Panc1 (cell line): ENCODE results near the gene HOXA5. TPM values are rescaled to one million over a fixed set of nuclear protein-coding genes. Genes with fewer than 3 reads are reported as not detected.

ENCODE experiments used
- ATAC-seq: fragments of 200-7000 bp; cut with Tn5 transposase; 2 replicates; pipeline ENCODE4 v1.9.1; 2020; ENCODE audit warnings: mild to moderate bottlenecking, moderate library complexity
- BruUV-seq: library from RNA; stranded (reverse); fragments of 400-500 nt; replicated peaks from 2 replicates; lab custom pipeline; 2021; lab: Mats Ljungman, UMichigan
- CTCF ChIA-PET: fragments of 300-600 bp; sonication (Branson Sonifier 250); formaldehyde crosslinking; loops from one replicate; lab custom pipeline; 2022; ENCODE audit warnings: antibody characterized with exemption; lab: Charles Lee
- POLR2A ChIA-PET: fragments of 300-600 bp; sonication (Branson Sonifier 250); formaldehyde crosslinking; loops from one replicate; lab custom pipeline; 2022; ENCODE audit warnings: antibody characterized with exemption; lab: Charles Lee
- DNase-seq: peaks from one replicate; pipeline ENCODE4 v3.0.0-alpha.2; 2010; ENCODE audit warnings: low read depth, low spot score
- H3K27ac ChIP-seq: 2 replicates; pipeline ENCODE4 v1.5.1; 2011; ENCODE audit warnings: mild to moderate bottlenecking, low read length, inconsistent platforms
- H3K27me3 ChIP-seq: fragments of 200-500 bp; sonication (Bioruptor generic); 2 replicates; pipeline ENCODE4 v1.6.0; 2014; ENCODE audit warnings: low read length, inconsistent platforms; ENCODE audit not compliant: control insufficient read depth, insufficient read depth
- H3K36me3 ChIP-seq: fragments of 200-500 bp; sonication (Bioruptor generic); 2 replicates; pipeline ENCODE4 v1.5.1; 2014; ENCODE audit warnings: inconsistent platforms, mild to moderate bottlenecking, low read length, moderate library complexity; ENCODE audit not compliant: control insufficient read depth, insufficient read depth
- H3K4me1 ChIP-seq: 2 replicates; pipeline ENCODE4 v1.5.1; 2011; ENCODE audit warnings: inconsistent platforms, mild to moderate bottlenecking, low read length, moderate library complexity; ENCODE audit not compliant: control insufficient read depth, insufficient read depth
- H3K4me3 ChIP-seq, 2 experiments: 2 replicates each; pipeline ENCODE4 v1.5.1; 2011 to 2012; ENCODE audit warnings: low read depth in 2 of 2, low read length in 2 of 2, mild to moderate bottlenecking in 2 of 2, inconsistent platforms in 1 of 2, moderate library complexity in 1 of 2
- H3K9me3 ChIP-seq: fragments of 200-500 bp; sonication (Bioruptor generic); 2 replicates; pipeline ENCODE4 v1.5.1; 2014; ENCODE audit warnings: low read depth, mild to moderate bottlenecking, inconsistent platforms, low read length, moderate library complexity; ENCODE audit not compliant: control insufficient read depth, insufficient read depth
- POLR2AphosphoS5 ChIP-seq: IDR thresholded peaks from 2 replicates; pipeline ENCODE4 v1.6.1; 2012; ENCODE audit warnings: mild to moderate bottlenecking, low read depth, low read length, moderate library complexity
- SIN3A ChIP-seq: IDR thresholded peaks from 2 replicates; pipeline ENCODE4 v1.6.1; 2012; ENCODE audit warnings: low read depth, mild to moderate bottlenecking, low read length, moderate library complexity, borderline replicate concordance; ENCODE audit not compliant: insufficient read depth
- TCF7L2 ChIP-seq: IDR thresholded peaks from 2 replicates; pipeline ENCODE4 v1.6.1; 2011; ENCODE audit warnings: mild to moderate bottlenecking, low read depth, low read length, inconsistent platforms
- in situ Hi-C: cut with HindIII; loops from 2 replicates; pipeline ENCODE4 v1.10.0; 2016; ENCODE audit warnings: low sequenced_read_pairs, low pct_unique_long_range_greater_than_20kb
- intact Hi-C: fragments of 100-400 bp; cut with micrococcal nuclease; formaldehyde crosslinking; loops from one replicate; pipeline ENCODE4 v1.10.0; 2022; ENCODE audit not compliant: unreplicated experiment
- total RNA-seq: library from RNA; stranded (reverse); gene quantifications from one replicate; pipeline ENCODE4 v1.2.1, GENCODE V29; 2021; ENCODE audit not compliant: unreplicated experiment
- TF ChIP-seq, protein P1 (sequence below): fragments of 450-650 bp; IDR thresholded peaks from 2 replicates; pipeline ENCODE4 v1.5.1; 2017; ENCODE audit warnings: mild to moderate bottlenecking
- TF ChIP-seq, protein P2 (sequence below), 2 experiments: IDR thresholded peaks; 2 replicates each; pipeline ENCODE4 v1.6.1; 2011 to 2012; ENCODE audit warnings: low read depth in 2 of 2, control low read depth in 1 of 2, low read length in 1 of 2, mild to moderate bottlenecking in 1 of 2, moderate library complexity in 1 of 2; ENCODE audit not compliant: insufficient read depth in 1 of 2

Gene HOXA5
- total RNA-seq, 1 experiment from 2014 or later, result 3.9 TPM

DNA sequence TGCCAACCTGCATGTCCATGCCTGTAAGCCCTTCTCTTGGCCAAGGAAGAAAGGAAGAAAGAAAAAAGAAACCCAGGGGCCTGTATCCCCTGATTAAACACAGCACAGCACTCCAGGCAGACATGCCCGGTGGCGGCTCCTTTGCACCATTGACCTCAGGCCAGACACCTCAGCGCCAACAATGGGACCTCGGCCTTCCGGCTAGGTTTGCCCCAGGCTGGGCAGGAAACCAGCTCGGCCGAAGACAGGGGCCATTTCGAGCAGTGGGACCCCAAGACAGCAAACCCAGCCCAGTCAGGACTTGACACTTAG is 27.8 kb upstream of the HOXA5 start:
- intact Hi-C loops, result no loop called here
- H3K4me3 ChIP-seq, result no peak overlapping the region
- no peaks in the 10 kb centered on the region for H3K36me3 ChIP-seq
- no peak for ATAC-seq
- TF ChIP-seq TCF7L2 (no peak), POLR2AphosphoS5 (no peak), SIN3A (no peak)
- TF ChIP-seq, protein P1, sequence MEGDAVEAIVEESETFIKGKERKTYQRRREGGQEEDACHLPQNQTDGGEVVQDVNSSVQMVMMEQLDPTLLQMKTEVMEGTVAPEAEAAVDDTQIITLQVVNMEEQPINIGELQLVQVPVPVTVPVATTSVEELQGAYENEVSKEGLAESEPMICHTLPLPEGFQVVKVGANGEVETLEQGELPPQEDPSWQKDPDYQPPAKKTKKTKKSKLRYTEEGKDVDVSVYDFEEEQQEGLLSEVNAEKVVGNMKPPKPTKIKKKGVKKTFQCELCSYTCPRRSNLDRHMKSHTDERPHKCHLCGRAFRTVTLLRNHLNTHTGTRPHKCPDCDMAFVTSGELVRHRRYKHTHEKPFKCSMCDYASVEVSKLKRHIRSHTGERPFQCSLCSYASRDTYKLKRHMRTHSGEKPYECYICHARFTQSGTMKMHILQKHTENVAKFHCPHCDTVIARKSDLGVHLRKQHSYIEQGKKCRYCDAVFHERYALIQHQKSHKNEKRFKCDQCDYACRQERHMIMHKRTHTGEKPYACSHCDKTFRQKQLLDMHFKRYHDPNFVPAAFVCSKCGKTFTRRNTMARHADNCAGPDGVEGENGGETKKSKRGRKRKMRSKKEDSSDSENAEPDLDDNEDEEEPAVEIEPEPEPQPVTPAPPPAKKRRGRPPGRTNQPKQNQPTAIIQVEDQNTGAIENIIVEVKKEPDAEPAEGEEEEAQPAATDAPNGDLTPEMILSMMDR, result no peak
- TF ChIP-seq, protein P2, sequence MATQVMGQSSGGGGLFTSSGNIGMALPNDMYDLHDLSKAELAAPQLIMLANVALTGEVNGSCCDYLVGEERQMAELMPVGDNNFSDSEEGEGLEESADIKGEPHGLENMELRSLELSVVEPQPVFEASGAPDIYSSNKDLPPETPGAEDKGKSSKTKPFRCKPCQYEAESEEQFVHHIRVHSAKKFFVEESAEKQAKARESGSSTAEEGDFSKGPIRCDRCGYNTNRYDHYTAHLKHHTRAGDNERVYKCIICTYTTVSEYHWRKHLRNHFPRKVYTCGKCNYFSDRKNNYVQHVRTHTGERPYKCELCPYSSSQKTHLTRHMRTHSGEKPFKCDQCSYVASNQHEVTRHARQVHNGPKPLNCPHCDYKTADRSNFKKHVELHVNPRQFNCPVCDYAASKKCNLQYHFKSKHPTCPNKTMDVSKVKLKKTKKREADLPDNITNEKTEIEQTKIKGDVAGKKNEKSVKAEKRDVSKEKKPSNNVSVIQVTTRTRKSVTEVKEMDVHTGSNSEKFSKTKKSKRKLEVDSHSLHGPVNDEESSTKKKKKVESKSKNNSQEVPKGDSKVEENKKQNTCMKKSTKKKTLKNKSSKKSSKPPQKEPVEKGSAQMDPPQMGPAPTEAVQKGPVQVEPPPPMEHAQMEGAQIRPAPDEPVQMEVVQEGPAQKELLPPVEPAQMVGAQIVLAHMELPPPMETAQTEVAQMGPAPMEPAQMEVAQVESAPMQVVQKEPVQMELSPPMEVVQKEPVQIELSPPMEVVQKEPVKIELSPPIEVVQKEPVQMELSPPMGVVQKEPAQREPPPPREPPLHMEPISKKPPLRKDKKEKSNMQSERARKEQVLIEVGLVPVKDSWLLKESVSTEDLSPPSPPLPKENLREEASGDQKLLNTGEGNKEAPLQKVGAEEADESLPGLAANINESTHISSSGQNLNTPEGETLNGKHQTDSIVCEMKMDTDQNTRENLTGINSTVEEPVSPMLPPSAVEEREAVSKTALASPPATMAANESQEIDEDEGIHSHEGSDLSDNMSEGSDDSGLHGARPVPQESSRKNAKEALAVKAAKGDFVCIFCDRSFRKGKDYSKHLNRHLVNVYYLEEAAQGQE (IDR thresholded peaks at IDR 0.05; ENCODE audit: insufficient read depth in 1 of 2, low read depth in 2 of 2, low read length in 1 of 2), result no peak
- H3K27me3 ChIP-seq, result no peaks in the 10 kb centered on the region
- DNase-seq, result no peak
- ChIA-PET CTCF (interaction anchor here (0.7 kb wide), 1 partner anchor 8 kb away, joined by 3 read pairs; no protein-coding TSS in a partner anchor), POLR2A (no interaction called here)
- in situ Hi-C loops, result no loop called here
- no peaks in the 10 kb centered on the region for H3K9me3 ChIP-seq
- H3K27ac ChIP-seq, result no peak overlapping the region
- no TSS peak for BruUV-seq
- peaks cover 5% of the 10 kb centered on the region; the same call in 1 of the 2 replicates for H3K4me1 ChIP-seq

- H3K4me3 ChIP-seq, result no peak overlapping the region
- no peaks in the 10 kb centered on the region for H3K27me3 ChIP-seq
- TF ChIP-seq SIN3A, result no peak
- TF ChIP-seq TCF7L2, result no peak
- TF ChIP-seq, protein P1, result no peak
- TF ChIP-seq, protein P2 (IDR thresholded peaks at IDR 0.05; ENCODE audit: insufficient read depth in 1 of 2, low read depth in 2 of 2, low read length in 1 of 2), result no peak
- TF ChIP-seq POLR2AphosphoS5, result no peak
- intact Hi-C loops, result no loop called here
- no TSS peak for BruUV-seq
- DNase-seq (no peak), ATAC-seq (no peak)
- H3K27ac ChIP-seq, result no peak overlapping the region
- peaks cover 5% of the 10 kb centered on the region; the same call in 1 of the 2 replicates for H3K4me1 ChIP-seq
- ChIA-PET POLR2A (no interaction called here), CTCF (interaction anchor here (0.7 to 1.4 kb wide), 2 partner anchors 9 kb away, joined by 3 to 4 read pairs; no protein-coding TSS in a partner anchor)
- in situ Hi-C loops, result no loop called here
- H3K36me3 ChIP-seq, result no peaks in the 10 kb centered on the region
- H3K9me3 ChIP-seq, result no peaks in the 10 kb centered on the region
Measured at GRCh38 chr7:27170426-27171324, 27.2 kb upstream of the HOXA5 start.
